NB4 (cell line): ENCODE results near the gene GSTO2.

Experiments
- CTCF ChIP-seq: IDR thresholded peaks from one replicate; pipeline ENCODE4 v1.5.1; 2012; ENCODE audit warnings: low read depth, low read length
- MAX ChIP-seq: IDR thresholded peaks from 2 replicates; pipeline ENCODE4 v1.6.1; 2011; ENCODE audit warnings: low read depth, low read length
- MYC ChIP-seq: IDR thresholded peaks from 2 replicates; pipeline ENCODE4 v1.6.1; 2011; ENCODE audit warnings: low read depth, low read length
- POLR2A ChIP-seq: IDR thresholded peaks from 2 replicates; pipeline ENCODE4 v1.6.1; 2011; ENCODE audit warnings: mild to moderate bottlenecking; ENCODE audit not compliant: insufficient read length; ENCODE audit errors: extremely low read depth

- no peak for TF ChIP-seq CTCF
- no peak for TF ChIP-seq POLR2A
- TF ChIP-seq MYC = no peak
- no peak for TF ChIP-seq MAX
These were observed 34.0 kb upstream of the GSTO2 start for GRCh38 chr10:104234934-104235333.
